ENCODE data around the gene CALML6. TPM values are rescaled to one million over a fixed set of nuclear protein-coding genes. Genes with fewer than 3 reads are reported as not detected.
A peak's percentile ranks its signal among the peaks of the same experiment; 100 is the strongest.

The CALML6 gene
- total RNA-seq, 2 experiments from 2014 or later: 0.26 to 0.27 TPM

DNA sequence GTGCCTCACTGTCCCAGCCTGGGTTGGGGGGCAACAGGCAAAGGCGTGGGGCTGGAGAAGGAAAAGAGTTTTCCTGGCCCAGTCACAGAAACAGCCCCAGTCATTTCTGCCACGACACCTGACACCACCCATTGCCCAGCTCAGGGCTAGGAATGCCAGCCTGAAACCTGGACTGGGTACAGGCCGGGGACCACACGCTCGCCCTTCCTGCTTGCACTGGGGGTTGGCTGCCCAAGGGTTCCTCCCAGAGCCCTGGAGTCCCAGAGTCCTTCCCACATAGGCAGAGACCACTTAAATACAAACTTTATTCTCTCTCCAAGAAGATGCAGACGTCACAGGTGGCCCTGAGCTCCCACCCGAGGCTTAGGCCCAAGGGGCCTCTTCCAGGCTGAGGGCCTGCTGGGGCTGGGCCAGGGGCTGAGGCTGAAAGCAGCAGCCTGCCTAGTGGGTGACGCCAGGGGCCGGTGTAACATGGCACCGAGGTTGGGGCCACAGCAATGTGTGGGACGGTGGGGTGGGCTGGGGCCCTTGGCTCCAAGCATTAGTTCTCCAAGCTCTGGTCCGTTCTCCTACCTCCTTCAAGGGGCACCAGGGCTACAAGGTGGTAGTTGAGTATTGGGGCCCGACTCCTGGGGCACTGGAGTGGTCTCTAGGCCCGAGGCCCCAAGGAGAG lies 2.4 kb downstream of the CALML6 start:
- peaks cover 1% of the 10 kb centered on the region for H3K27me3 Mint-ChIP-seq
- CTCF ChIA-PET: interaction anchor here (0.9 to 1.1 kb wide), 2 partner anchors 9 to 127 kb away, joined by 3 read pairs; no protein-coding TSS in a partner anchor
- intact Hi-C loops (cut with micrococcal nuclease): loop anchor here (10.0 kb wide), 2 partner anchors 377 to 497 kb away; partner anchors contain the start of gene PEX10
- H3K27ac Mint-ChIP-seq: no peak overlapping the region
- DNase-seq: no peak
- no peaks in the 10 kb centered on the region for H3K36me3 Mint-ChIP-seq
- peaks cover 2% of the 10 kb centered on the region for H3K4me1 Mint-ChIP-seq (ENCODE audit: low read depth)
- no peak overlapping the region for H3K4me3 Mint-ChIP-seq
- POLR2A ChIA-PET: no interaction called here
- no peaks in the 10 kb centered on the region for H3K9me3 Mint-ChIP-seq

DNA sequence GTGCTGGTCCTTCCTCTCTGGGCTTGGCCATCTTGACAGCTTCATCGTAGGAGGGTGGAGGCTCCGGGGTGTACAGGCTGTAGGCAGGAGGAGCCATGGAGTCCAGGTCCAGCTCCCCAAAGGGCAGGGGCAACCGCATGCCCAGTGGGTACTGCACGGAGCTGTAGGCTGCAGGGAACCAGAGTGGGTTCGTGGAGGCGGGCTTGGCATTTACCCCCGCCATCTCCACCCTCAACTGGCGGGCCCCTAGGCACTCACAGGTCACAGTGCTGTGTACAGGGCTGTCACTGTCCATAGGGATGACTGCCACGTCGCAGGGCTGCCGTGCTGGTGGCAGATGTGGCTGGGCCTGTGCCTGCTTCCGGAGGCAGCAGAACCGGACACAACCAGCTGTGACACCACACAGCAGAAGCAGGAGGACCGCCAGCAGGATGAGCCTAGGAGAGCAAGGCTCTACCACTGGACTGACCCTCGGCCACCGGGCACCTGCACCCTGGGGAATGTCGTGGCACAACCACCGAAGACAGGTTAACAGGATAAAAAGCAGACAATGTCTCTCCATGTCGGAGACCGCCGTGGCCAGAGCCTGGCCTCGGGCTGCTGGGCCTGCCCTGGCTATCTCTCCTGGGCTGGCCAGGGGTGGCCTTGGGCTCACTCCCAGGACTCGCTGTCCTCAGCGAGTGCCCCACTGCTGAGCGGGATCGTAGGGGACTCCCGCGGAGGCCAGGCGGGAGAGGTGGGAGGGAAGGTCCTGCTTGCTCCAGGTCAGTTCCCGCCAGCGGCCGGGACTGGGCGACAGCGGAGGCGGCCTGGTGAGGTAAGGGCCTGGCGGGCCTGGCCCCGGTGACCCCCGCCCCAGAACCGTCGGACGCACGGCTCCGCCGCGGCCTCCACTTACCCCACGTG lies 3.2 kb downstream of the CALML6 start:
- POLR2A ChIA-PET: no interaction called here
- no peak for DNase-seq
- intact Hi-C loops (cut with micrococcal nuclease): loop anchor here (2.0 to 10.0 kb wide), 3 partner anchors 377 to 609 kb away; partner anchors contain the start of genes PANK4 and PEX10
- H3K27me3 Mint-ChIP-seq: peaks cover 1% of the 10 kb centered on the region
- H3K4me1 Mint-ChIP-seq (ENCODE audit: low read depth): peaks cover 2% of the 10 kb centered on the region
- peak overlapping the region; percentile 26 for H3K4me3 Mint-ChIP-seq
- no peaks in the 10 kb centered on the region for H3K9me3 Mint-ChIP-seq
- H3K27ac Mint-ChIP-seq: no peak overlapping the region
- CTCF ChIA-PET: interaction anchor here (0.9 kb wide), 1 partner anchor 9 kb away, joined by 3 read pairs; no protein-coding TSS in a partner anchor
- no peaks in the 10 kb centered on the region for H3K36me3 Mint-ChIP-seq

DNA sequence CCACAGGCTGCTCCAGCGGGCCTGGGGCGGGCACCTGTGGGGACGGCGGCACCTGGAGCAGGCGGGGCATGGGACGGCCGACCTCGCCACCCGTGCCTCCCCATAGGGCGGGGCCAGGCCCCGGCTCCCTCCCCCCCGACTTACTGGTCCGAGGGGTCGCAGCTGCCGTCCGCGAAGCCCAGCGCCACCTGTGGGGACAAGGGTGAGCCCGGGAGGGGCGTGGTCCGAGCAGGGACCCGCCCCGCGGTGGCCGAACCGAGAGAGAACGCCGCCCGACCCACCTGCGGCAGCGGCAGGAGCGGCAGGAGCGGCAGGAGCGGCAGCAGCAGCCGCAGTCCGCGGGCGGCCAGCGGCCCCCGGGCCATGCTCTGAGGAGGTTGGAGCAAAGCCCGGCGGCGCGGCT lies 3.8 kb downstream of the CALML6 start, which contains the start of gene TMEM52:
TSS of gene TMEM52 (minus strand) at position 379 of the 403 bp plus-strand sequence. CDS start at position 365, 14 bp downstream.
- ChIA-PET POLR2A (no interaction called here), CTCF (no interaction called here)
- no peak for DNase-seq
- Mint-ChIP-seq H3K4me1 (ENCODE audit: low read depth) (peaks cover 2% of the 10 kb centered on the region), H3K9me3 (no peaks in the 10 kb centered on the region), H3K4me3 (peak within 1 kb of the TSS; percentile 62), H3K27me3 (peaks cover 1% of the 10 kb centered on the region), H3K27ac (no peak within 1 kb of the TSS), H3K36me3 (no peaks in the 10 kb centered on the region)
- intact Hi-C loops (cut with micrococcal nuclease): loop anchor here (1.0 to 10.0 kb wide), 5 partner anchors 10 to 608 kb away; partner anchors contain the start of genes PANK4 and PEX10

- Mint-ChIP-seq H3K4me1 (ENCODE audit: low read depth) (peaks cover 2% of the 10 kb centered on the region), H3K27me3 (peaks cover 1% of the 10 kb centered on the region), H3K27ac (no peak overlapping the region), H3K36me3 (no peaks in the 10 kb centered on the region), H3K4me3 (peak overlapping the region; percentile 62), H3K9me3 (no peaks in the 10 kb centered on the region)
- DNase-seq: peak; percentile 99
- intact Hi-C loops (cut with micrococcal nuclease): loop anchor here (1.0 to 10.0 kb wide), 5 partner anchors 10 to 607 kb away; partner anchors contain the start of genes PANK4 and PEX10
- ChIA-PET CTCF (no interaction called here), POLR2A (no interaction called here)
These were observed 4.4 kb downstream of the CALML6 start for GRCh38 chr1:1919304-1920056.

- H3K36me3 Mint-ChIP-seq: no peaks in the 10 kb centered on the region
- no peak overlapping the region for H3K4me3 Mint-ChIP-seq
- intact Hi-C loops (cut with micrococcal nuclease): no loop called here
- H3K4me1 Mint-ChIP-seq (ENCODE audit: low read depth): peaks cover 2% of the 10 kb centered on the region
- ChIA-PET CTCF (no interaction called here), POLR2A (no interaction called here)
- H3K27me3 Mint-ChIP-seq: no peaks in the 10 kb centered on the region
- H3K27ac Mint-ChIP-seq: no peak overlapping the region
- DNase-seq: no peak
- H3K9me3 Mint-ChIP-seq: no peaks in the 10 kb centered on the region
These were observed 5.1 kb downstream of the CALML6 start for GRCh38 chr1:1920057-1920607.

DNA sequence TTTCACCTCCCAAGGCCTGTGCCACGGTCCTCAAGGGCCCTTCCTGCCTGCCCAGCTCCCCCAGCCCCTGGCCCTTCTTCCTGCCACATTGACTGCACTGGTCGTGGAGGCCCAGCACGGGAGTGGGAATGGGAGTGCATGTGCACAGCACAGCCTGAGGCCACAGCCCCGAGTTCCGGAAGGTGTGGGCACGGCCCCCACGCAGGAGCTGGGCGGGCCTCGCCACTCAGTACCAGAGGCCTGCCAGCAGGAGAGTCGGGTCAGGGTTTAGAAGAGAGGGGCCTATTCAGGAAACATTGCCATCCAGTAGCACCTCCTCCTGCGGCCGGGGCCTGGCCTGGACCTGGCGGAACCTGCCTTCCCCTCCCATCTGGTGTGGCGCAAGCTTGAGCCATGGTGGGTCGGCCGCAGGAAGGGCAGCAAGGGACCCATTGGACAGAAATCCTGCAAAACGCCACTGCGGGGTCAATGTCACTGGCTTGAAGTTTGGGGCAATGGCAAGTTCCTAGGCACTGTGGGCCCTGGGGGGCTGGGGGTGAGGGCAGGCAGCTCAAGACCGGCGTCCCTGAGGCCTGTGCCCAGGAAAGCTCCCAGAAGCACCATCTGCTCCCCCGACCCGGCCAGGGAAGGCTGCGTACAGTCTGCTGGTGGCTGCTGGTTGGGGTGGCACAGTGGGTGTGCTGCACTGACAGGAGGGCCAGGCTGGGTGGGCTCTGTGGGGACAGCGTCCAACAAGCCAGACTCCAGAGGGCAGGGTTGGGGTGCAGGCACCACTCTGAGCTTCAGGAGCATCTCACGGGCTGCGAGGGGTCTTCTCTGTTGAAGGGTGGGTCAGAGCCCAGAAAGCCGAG lies 5.8 kb downstream of the CALML6 start:
- DNase-seq: no peak
- no peak overlapping the region for H3K4me3 Mint-ChIP-seq
- intact Hi-C loops (cut with micrococcal nuclease): no loop called here
- peaks cover 2% of the 10 kb centered on the region for H3K4me1 Mint-ChIP-seq (ENCODE audit: low read depth)
- no peaks in the 10 kb centered on the region for H3K9me3 Mint-ChIP-seq
- H3K27me3 Mint-ChIP-seq: no peaks in the 10 kb centered on the region
- H3K36me3 Mint-ChIP-seq: no peaks in the 10 kb centered on the region
- ChIA-PET CTCF (no interaction called here), POLR2A (no interaction called here)
- no peak overlapping the region for H3K27ac Mint-ChIP-seq

DNA sequence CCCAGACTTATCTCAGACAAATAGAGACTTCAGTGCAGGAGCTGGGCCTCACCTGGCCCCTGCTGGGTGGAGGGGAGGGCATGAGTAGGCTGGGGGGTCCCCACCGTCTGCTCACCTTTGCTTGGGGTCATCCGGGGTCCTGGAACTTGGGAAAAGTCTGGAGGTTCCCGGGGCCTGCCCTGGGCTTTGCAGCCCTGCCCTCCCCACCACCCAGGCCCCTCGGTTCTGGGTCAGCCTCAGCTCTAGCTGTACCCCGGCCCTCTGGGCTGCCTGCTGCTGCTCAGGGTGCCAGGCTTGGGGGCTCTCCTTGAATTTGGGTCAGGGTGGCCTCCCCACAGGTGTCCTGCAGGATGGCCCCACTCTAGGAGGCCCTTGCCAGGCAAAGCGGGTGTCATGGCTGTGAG lies 6.4 kb downstream of the CALML6 start:
- Mint-ChIP-seq H3K27ac (no peak overlapping the region), H3K4me1 (ENCODE audit: low read depth) (peaks cover 2% of the 10 kb centered on the region), H3K4me3 (no peak overlapping the region), H3K27me3 (no peaks in the 10 kb centered on the region), H3K36me3 (no peaks in the 10 kb centered on the region), H3K9me3 (no peaks in the 10 kb centered on the region)
- no peak for DNase-seq
- CTCF ChIA-PET: no interaction called here
- intact Hi-C loops (cut with micrococcal nuclease): no loop called here
- POLR2A ChIA-PET: no interaction called here

GRCh38 chr1:1921901-1922701 lies 7.0 kb downstream of the CALML6 start:
- intact Hi-C loops (cut with micrococcal nuclease): no loop called here
- no peak overlapping the region for H3K4me3 Mint-ChIP-seq
- H3K27me3 Mint-ChIP-seq: no peaks in the 10 kb centered on the region
- H3K27ac Mint-ChIP-seq: no peak overlapping the region
- no peaks in the 10 kb centered on the region for H3K36me3 Mint-ChIP-seq
- DNase-seq: no peak
- no peaks in the 10 kb centered on the region for H3K9me3 Mint-ChIP-seq
- ChIA-PET CTCF (interaction anchor here (0.9 kb wide), 1 partner anchor 123 kb away, joined by 5 read pairs; no protein-coding TSS in a partner anchor), POLR2A (no interaction called here)
- H3K4me1 Mint-ChIP-seq (ENCODE audit: low read depth): peaks cover 2% of the 10 kb centered on the region

DNA sequence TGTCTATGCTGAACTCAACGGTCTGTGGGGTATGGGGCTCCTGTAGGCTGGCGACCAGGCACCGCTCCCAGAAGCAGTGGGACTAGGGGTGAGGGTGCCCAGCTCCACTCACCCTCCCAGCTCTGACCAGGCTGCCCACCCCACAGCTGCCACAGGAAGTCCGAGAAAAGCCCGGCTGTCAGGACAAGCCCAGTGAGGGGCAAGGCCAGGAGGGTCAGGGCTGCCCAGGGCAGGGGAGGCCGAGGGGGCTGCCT lies 7.6 kb downstream of the CALML6 start:
- Mint-ChIP-seq H3K36me3 (no peaks in the 10 kb centered on the region), H3K27ac (no peak overlapping the region), H3K27me3 (no peaks in the 10 kb centered on the region), H3K4me1 (ENCODE audit: low read depth) (peaks cover 2% of the 10 kb centered on the region), H3K4me3 (no peak overlapping the region), H3K9me3 (no peaks in the 10 kb centered on the region)
- CTCF ChIA-PET: interaction anchor here (0.9 kb wide), 1 partner anchor 122 kb away, joined by 5 read pairs; no protein-coding TSS in a partner anchor
- intact Hi-C loops (cut with micrococcal nuclease): no loop called here
- no peak for DNase-seq
- POLR2A ChIA-PET: no interaction called here

- intact Hi-C loops (cut with micrococcal nuclease): no loop called here
- Mint-ChIP-seq H3K27ac (no peak overlapping the region), H3K4me1 (ENCODE audit: low read depth) (peaks cover 2% of the 10 kb centered on the region), H3K4me3 (no peak overlapping the region), H3K36me3 (no peaks in the 10 kb centered on the region), H3K27me3 (no peaks in the 10 kb centered on the region), H3K9me3 (no peaks in the 10 kb centered on the region)
- POLR2A ChIA-PET: no interaction called here
- CTCF ChIA-PET: interaction anchor here (0.9 kb wide), 1 partner anchor 122 kb away, joined by 5 read pairs; no protein-coding TSS in a partner anchor
- no peak for DNase-seq
These were observed 8.1 kb downstream of the CALML6 start for GRCh38 chr1:1922956-1923833.
